HCT116 (cell line): ENCODE measurements around the gene DNAJC8. TPM values are rescaled to one million over a fixed set of nuclear protein-coding genes. Genes with fewer than 3 reads are reported as not detected.

ENCODE experiments used
- ATAC-seq: fragments of 200-7000 bp; cut with Tn5 transposase; 2 replicates; pipeline ENCODE4 v1.9.1; 2020; ENCODE audit warnings: mild to moderate bottlenecking, moderate library complexity
- BruUV-seq: library from RNA; stranded (reverse); fragments of 400-500 nt; replicated peaks from 2 replicates; lab custom pipeline; 2021; lab: Mats Ljungman, UMichigan
- CTCF ChIA-PET: fragments of 300-600 bp; sonication (Branson Sonifier 250); formaldehyde crosslinking; loops from one replicate; lab custom pipeline; 2021; ENCODE audit warnings: antibody characterized with exemption; lab: Charles Lee
- POLR2A ChIA-PET: fragments of 300-600, 350-600 bp; sonication (Branson Sonifier 250); formaldehyde crosslinking; loops from one replicate; lab custom pipeline; 2021; ENCODE audit warnings: antibody characterized with exemption; lab: Charles Lee
- RAD21 ChIA-PET, 2 experiments: fragments of 300-600 bp; sonication (Branson Sonifier 250); formaldehyde crosslinking; loops; one replicate each; lab custom pipeline; 2023; ENCODE audit warnings: low total read pairs in 2 of 2; ENCODE audit not compliant: uncharacterized antibody in 2 of 2, unreplicated experiment in 2 of 2, low non-redundant PET in 1 of 2; lab: Charles Lee
- DNase-seq: peaks from one replicate; pipeline ENCODE4 v3.0.0-alpha.2; 2010; ENCODE audit warnings: low read depth, low spot score
- H2AFZ ChIP-seq: fragments of 200-600 bp; shearing (Covaris generic), sonication (generic); 2 replicates; pipeline ENCODE4 v1.6.1; 2017; ENCODE audit warnings: low read depth, mixed run types, mixed read lengths, antibody characterized with exemption, low read length; ENCODE audit not compliant: poor library complexity, severe bottlenecking
- H3K27ac ChIP-seq: 2 replicates; pipeline ENCODE4 v1.5.1; 2012; ENCODE audit warnings: low read depth, low read length
- H3K27me3 ChIP-seq: fragments of 200-600 bp; sonication (generic); 2 replicates; pipeline ENCODE4 v1.6.1; 2016; ENCODE audit warnings: mixed run types, low read length, mixed read lengths; ENCODE audit not compliant: insufficient read depth
- H3K36me3 ChIP-seq, 2 experiments: fragments of 200-500 bp in 1 of 2; fragments of 200-600 bp in 1 of 2; sonication (Bioruptor generic) in 1 of 2; sonication (generic) in 1 of 2; 2 replicates each; pipeline versions ENCODE4 v1.5.1 to v1.6.1; 2014 to 2016; ENCODE audit warnings: low read length in 2 of 2, inconsistent platforms in 1 of 2, mixed read lengths in 1 of 2, mixed run types in 1 of 2; ENCODE audit not compliant: insufficient read depth in 2 of 2, control insufficient read depth in 1 of 2
- H3K4me1 ChIP-seq, 2 experiments: fragments of 200-600 bp in 1 of 2; sonication (generic) in 1 of 2; 2 replicates each; pipeline versions ENCODE4 v1.5.1 to v1.6.1; 2012 to 2017; ENCODE audit warnings: low read length in 2 of 2, inconsistent platforms in 1 of 2, mild to moderate bottlenecking in 1 of 2, mixed read lengths in 1 of 2, mixed run types in 1 of 2, moderate library complexity in 1 of 2; ENCODE audit not compliant: insufficient read depth in 2 of 2, control insufficient read depth in 1 of 2
- H3K4me2 ChIP-seq: fragments of 200-600 bp; sonication (generic); 2 replicates; pipeline ENCODE4 v1.6.1; 2017; ENCODE audit warnings: mixed run types, low read length, mixed read lengths
- H3K4me3 ChIP-seq, 2 experiments: fragments of 200-600 bp in 1 of 2; sonication (generic) in 1 of 2; replicated peaks in 1 of 2; 2 replicates each; pipeline ENCODE4 v1.5.1; 2011 to 2016; ENCODE audit warnings: low read length in 2 of 2, control low read depth in 1 of 2, low read depth in 1 of 2, mild to moderate bottlenecking in 1 of 2, mixed read lengths in 1 of 2, mixed run types in 1 of 2
- H3K79me2 ChIP-seq: fragments of 200-600 bp; sonication (generic); 2 replicates; pipeline ENCODE4 v1.6.1; 2017; ENCODE audit warnings: mild to moderate bottlenecking, mixed run types, low read length, moderate library complexity, mixed read lengths; ENCODE audit not compliant: insufficient read depth
- H3K9ac ChIP-seq: fragments of 200-600 bp; sonication (generic); 2 replicates; pipeline ENCODE4 v1.6.1; 2016; ENCODE audit warnings: low read length, mixed read lengths
- H3K9me2 ChIP-seq: fragments of 200-600 bp; sonication (generic), shearing (Covaris generic); 2 replicates; pipeline ENCODE4 v1.6.1; 2017; ENCODE audit warnings: mixed run types, mild to moderate bottlenecking, moderate library complexity; ENCODE audit not compliant: insufficient read depth
- H3K9me3 ChIP-seq, 2 experiments: fragments of 200-500 bp in 1 of 2; fragments of 200-600 bp in 1 of 2; sonication (Bioruptor generic) in 1 of 2; sonication (generic) in 1 of 2; 2 replicates each; pipeline ENCODE4 v1.6.1; 2014 to 2017; ENCODE audit warnings: low read length in 2 of 2, mixed read lengths in 2 of 2, inconsistent platforms in 1 of 2, low read depth in 1 of 2, mild to moderate bottlenecking in 1 of 2, mixed run types in 1 of 2, moderate library complexity in 1 of 2; ENCODE audit not compliant: control insufficient read depth in 1 of 2, insufficient read depth in 1 of 2
- H4K20me1 ChIP-seq: fragments of 200-600 bp; sonication (generic), shearing (Covaris generic); 2 replicates; pipeline ENCODE4 v1.6.1; 2017; ENCODE audit warnings: mixed run types, mild to moderate bottlenecking, moderate library complexity; ENCODE audit not compliant: insufficient read depth
- CBX3 ChIP-seq: IDR thresholded peaks from 2 replicates; pipeline ENCODE4 v1.6.1; 2012; ENCODE audit warnings: low read depth
- CEBPB ChIP-seq: IDR thresholded peaks from 2 replicates; pipeline ENCODE4 v1.6.1; 2012; ENCODE audit warnings: low read depth
- EGR1 ChIP-seq: IDR thresholded peaks from 2 replicates; pipeline ENCODE4 v1.6.1; 2012; ENCODE audit warnings: low read depth
- ELF1 ChIP-seq: IDR thresholded peaks from 2 replicates; pipeline ENCODE4 v1.6.1; 2012; ENCODE audit warnings: low read depth, borderline replicate concordance
- EZH2 ChIP-seq: fragments of 200-600 bp; sonication (generic); IDR thresholded peaks from 2 replicates; pipeline ENCODE4 v1.6.1; 2017; ENCODE audit warnings: antibody characterized with exemption, mixed run types
- EZH2phosphoT487 ChIP-seq: fragments of 200-600 bp; IDR thresholded peaks from 2 replicates; pipeline ENCODE4 v1.6.1; 2018; ENCODE audit warnings: antibody characterized with exemption, borderline replicate concordance
- FOSL1 ChIP-seq: IDR thresholded peaks from 2 replicates; pipeline ENCODE4 v1.6.1; 2012; ENCODE audit warnings: low read depth
- JUND ChIP-seq: IDR thresholded peaks from 2 replicates; pipeline ENCODE4 v1.6.1; 2012
- POLR2A ChIP-seq: IDR thresholded peaks from 2 replicates; pipeline ENCODE4 v1.7.0; 2011; ENCODE audit warnings: borderline replicate concordance; ENCODE audit not compliant: insufficient read depth, insufficient read length; ENCODE audit errors: extremely low read depth
- POLR2AphosphoS5 ChIP-seq: IDR thresholded peaks from 2 replicates; pipeline ENCODE4 v1.6.1; 2011; ENCODE audit warnings: mild to moderate bottlenecking, low read depth, low read length, moderate library complexity
- RAD21 ChIP-seq: IDR thresholded peaks from 2 replicates; pipeline ENCODE4 v1.6.1; 2012; ENCODE audit warnings: low read depth, mild to moderate bottlenecking
- SIN3A ChIP-seq: IDR thresholded peaks from 2 replicates; pipeline ENCODE4 v1.6.1; 2012; ENCODE audit warnings: low read depth
- SP1 ChIP-seq: IDR thresholded peaks from 2 replicates; pipeline ENCODE4 v1.6.1; 2012; ENCODE audit warnings: low read depth
- SRF ChIP-seq: IDR thresholded peaks from 2 replicates; pipeline ENCODE4 v1.6.1; 2012; ENCODE audit warnings: low read depth
- TCF7L2 ChIP-seq: IDR thresholded peaks from 2 replicates; pipeline ENCODE4 v1.7.0; 2011; ENCODE audit warnings: borderline replicate concordance, inconsistent platforms; ENCODE audit not compliant: insufficient read depth, insufficient read length; ENCODE audit errors: extremely low read depth
- YY1 ChIP-seq: IDR thresholded peaks from 2 replicates; pipeline ENCODE4 v1.6.1; 2011; ENCODE audit warnings: low read length, low read depth, moderate library complexity, mild to moderate bottlenecking; ENCODE audit not compliant: insufficient replicate concordance; ENCODE audit errors: extremely low read depth
- ZFX ChIP-seq: fragments of 450-650 bp; IDR thresholded peaks from 2 replicates; pipeline ENCODE4 v1.6.1; 2017
- ZNF274 ChIP-seq: fragments of 200-500 bp; sonication (Bioruptor generic); IDR thresholded peaks from 2 replicates; pipeline ENCODE4 v1.6.1; 2014; ENCODE audit warnings: mild to moderate bottlenecking, low read depth, low read length, inconsistent platforms
- intact Hi-C: fragments of 100-400 bp; cut with micrococcal nuclease; formaldehyde crosslinking; loops from 2 replicates; pipeline ENCODE4 v1.10.0; 2022
- total RNA-seq: library from RNA; stranded (reverse); gene quantifications from one replicate; pipeline ENCODE4 v1.2.1, GENCODE V29; 2021; ENCODE audit not compliant: unreplicated experiment
- TF ChIP-seq, protein P1 (sequence below): IDR thresholded peaks from 2 replicates; pipeline ENCODE4 v1.6.1; 2012
- TF ChIP-seq, protein P2 (sequence below), 3 experiments: fragments of 200-600 bp in 1 of 3; sonication (generic) in 1 of 3; IDR thresholded peaks in 2 of 3; conservative IDR thresholded peaks in 1 of 3; 2 replicates each; pipeline ENCODE4 v1.5.1; 2012 to 2017; ENCODE audit warnings: low read depth in 2 of 3, low read length in 2 of 3, antibody characterized with exemption in 1 of 3, borderline replicate concordance in 1 of 3, control low read depth in 1 of 3, mild to moderate bottlenecking in 1 of 3, mixed read lengths in 1 of 3, mixed run types in 1 of 3, moderate library complexity in 1 of 3; ENCODE audit not compliant: insufficient read depth in 1 of 3
- TF ChIP-seq, protein P3 (sequence below): IDR thresholded peaks from 2 replicates; pipeline ENCODE4 v1.6.1; 2012; ENCODE audit warnings: low read depth
- TF ChIP-seq, protein P4 (sequence below): IDR thresholded peaks from 2 replicates; pipeline ENCODE4 v1.6.1; 2012

Gene DNAJC8
- total RNA-seq, 1 experiment from 2014 or later = 102 TPM

DNA sequence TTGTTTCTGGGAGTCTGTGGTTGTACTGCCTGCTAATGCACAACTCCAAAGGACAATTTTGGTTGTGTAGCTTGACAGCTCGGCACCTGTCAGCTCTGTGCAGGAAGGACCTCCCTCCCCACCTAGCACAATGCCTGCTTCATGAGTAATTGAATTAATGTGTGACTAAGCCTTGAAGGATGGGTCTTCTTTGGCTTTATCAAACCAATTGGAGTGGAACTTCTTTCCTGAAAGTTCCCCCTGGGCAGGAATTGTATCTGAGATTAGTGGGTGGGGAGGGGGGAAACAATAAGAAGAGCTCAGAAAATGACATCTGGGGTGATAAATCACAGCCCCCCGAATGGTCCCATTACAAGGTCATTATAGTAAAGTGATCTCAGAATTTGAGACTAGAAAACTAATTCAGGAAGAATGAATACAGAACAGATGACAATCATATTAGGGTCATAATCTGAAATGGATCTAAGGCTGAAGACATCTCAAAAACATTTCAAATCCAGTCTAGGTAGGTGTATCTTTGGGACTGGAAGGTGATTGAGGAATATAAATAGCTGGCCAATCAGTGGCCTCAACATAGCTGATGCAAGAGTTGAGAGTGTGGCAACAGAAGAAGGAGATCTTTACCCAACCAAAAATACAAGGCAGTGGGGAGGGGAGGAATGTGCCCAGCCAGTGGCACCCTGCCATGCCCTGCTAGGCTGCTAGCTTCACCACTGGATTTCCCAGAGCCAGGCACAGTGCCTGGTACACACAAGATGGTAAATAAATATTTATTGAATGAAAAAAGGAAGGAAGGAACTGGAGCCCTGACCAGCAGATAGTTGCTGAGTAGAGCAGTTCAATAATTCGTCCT, 16.4 kb upstream of the DNAJC8 start:
- peak; percentile 85 for DNase-seq
- H2AFZ ChIP-seq = peak overlapping the region; percentile 27
- TF ChIP-seq EGR1 (no peak), SP1 (peak; percentile 65), POLR2AphosphoS5 (peak; percentile 73), RAD21 (no peak), EZH2phosphoT487 (no peak), TCF7L2 (no peak), SRF (no peak), ZFX (no peak), POLR2A (peak; percentile 20), EZH2 (no peak), SIN3A (peak; percentile 87), ELF1 (no peak), YY1 (no peak), FOSL1 (peak; percentile 71), CBX3 (peak; percentile 36), CEBPB (peak; percentile 97), JUND (peak; percentile 68), ZNF274 (no peak)
- TF ChIP-seq, protein P1, sequence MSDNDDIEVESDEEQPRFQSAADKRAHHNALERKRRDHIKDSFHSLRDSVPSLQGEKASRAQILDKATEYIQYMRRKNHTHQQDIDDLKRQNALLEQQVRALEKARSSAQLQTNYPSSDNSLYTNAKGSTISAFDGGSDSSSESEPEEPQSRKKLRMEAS = peak; percentile 61
- TF ChIP-seq, protein P2, sequence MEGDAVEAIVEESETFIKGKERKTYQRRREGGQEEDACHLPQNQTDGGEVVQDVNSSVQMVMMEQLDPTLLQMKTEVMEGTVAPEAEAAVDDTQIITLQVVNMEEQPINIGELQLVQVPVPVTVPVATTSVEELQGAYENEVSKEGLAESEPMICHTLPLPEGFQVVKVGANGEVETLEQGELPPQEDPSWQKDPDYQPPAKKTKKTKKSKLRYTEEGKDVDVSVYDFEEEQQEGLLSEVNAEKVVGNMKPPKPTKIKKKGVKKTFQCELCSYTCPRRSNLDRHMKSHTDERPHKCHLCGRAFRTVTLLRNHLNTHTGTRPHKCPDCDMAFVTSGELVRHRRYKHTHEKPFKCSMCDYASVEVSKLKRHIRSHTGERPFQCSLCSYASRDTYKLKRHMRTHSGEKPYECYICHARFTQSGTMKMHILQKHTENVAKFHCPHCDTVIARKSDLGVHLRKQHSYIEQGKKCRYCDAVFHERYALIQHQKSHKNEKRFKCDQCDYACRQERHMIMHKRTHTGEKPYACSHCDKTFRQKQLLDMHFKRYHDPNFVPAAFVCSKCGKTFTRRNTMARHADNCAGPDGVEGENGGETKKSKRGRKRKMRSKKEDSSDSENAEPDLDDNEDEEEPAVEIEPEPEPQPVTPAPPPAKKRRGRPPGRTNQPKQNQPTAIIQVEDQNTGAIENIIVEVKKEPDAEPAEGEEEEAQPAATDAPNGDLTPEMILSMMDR (IDR thresholded peaks at IDR 0.05 in 2 of 3, conservative IDR thresholded peaks at IDR 0.05 in 1 of 3; ENCODE audit: borderline replicate concordance in 1 of 3, insufficient read depth in 1 of 3, low read depth in 2 of 3, low read length in 2 of 3) = no peak
- TF ChIP-seq, protein P3, sequence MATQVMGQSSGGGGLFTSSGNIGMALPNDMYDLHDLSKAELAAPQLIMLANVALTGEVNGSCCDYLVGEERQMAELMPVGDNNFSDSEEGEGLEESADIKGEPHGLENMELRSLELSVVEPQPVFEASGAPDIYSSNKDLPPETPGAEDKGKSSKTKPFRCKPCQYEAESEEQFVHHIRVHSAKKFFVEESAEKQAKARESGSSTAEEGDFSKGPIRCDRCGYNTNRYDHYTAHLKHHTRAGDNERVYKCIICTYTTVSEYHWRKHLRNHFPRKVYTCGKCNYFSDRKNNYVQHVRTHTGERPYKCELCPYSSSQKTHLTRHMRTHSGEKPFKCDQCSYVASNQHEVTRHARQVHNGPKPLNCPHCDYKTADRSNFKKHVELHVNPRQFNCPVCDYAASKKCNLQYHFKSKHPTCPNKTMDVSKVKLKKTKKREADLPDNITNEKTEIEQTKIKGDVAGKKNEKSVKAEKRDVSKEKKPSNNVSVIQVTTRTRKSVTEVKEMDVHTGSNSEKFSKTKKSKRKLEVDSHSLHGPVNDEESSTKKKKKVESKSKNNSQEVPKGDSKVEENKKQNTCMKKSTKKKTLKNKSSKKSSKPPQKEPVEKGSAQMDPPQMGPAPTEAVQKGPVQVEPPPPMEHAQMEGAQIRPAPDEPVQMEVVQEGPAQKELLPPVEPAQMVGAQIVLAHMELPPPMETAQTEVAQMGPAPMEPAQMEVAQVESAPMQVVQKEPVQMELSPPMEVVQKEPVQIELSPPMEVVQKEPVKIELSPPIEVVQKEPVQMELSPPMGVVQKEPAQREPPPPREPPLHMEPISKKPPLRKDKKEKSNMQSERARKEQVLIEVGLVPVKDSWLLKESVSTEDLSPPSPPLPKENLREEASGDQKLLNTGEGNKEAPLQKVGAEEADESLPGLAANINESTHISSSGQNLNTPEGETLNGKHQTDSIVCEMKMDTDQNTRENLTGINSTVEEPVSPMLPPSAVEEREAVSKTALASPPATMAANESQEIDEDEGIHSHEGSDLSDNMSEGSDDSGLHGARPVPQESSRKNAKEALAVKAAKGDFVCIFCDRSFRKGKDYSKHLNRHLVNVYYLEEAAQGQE = no peak
- TF ChIP-seq, protein P4, sequence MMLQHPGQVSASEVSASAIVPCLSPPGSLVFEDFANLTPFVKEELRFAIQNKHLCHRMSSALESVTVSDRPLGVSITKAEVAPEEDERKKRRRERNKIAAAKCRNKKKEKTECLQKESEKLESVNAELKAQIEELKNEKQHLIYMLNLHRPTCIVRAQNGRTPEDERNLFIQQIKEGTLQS = no peak

More for the DNA sequence above, 16.4 kb upstream of the DNAJC8 start:
- ChIA-PET RAD21 (interaction anchor here (0.5 to 1.9 kb wide), 10 partner anchors 13 to 391 kb away, joined by 3 to 24 read pairs (median 4); partner anchors contain the start of genes PHACTR4 (in 2 of the 2), ATP5IF1 (in 1 of the 2) and MED18 (in 1 of the 2)), POLR2A (interaction anchor here (0.5 to 5.4 kb wide), 26 partner anchors 10 to 693 kb away, joined by 3 to 61 read pairs (median 4); partner anchors contain the start of genes ATP5IF1, MED18, PHACTR4 and RCC1), CTCF (interaction anchor here (0.6 to 2.7 kb wide), 30 partner anchors 8 to 628 kb away, joined by 3 to 73 read pairs (median 4); partner anchors contain the start of genes ATP5IF1, MED18, PHACTR4 and SESN2)
- H4K20me1 ChIP-seq = no peaks in the 10 kb centered on the region
- no peaks in the 10 kb centered on the region for H3K9me2 ChIP-seq
- peak; percentile 64 for ATAC-seq
- no peaks in the 10 kb centered on the region for H3K9me3 ChIP-seq
- H3K4me1 ChIP-seq = peaks cover 33 to 35% of the 10 kb centered on the region in 2 experiments
- BruUV-seq = TSS peak; percentile 24
- peak overlapping the region; percentile 84 for H3K4me2 ChIP-seq
- peak overlapping the region; percentile 74 for H3K27ac ChIP-seq
- peak overlapping the region; percentile 43 for H3K9ac ChIP-seq
- peak overlapping the region; percentile 28 to 45 for H3K4me3 ChIP-seq
- H3K27me3 ChIP-seq = no peaks in the 10 kb centered on the region
- no peaks in the 10 kb centered on the region for H3K79me2 ChIP-seq
- intact Hi-C loops = loop anchor here (2.0 to 5.0 kb wide), 3 partner anchors 103 to 354 kb away; partner anchors contain the start of gene RCC1
- H3K36me3 ChIP-seq = no peaks in the 10 kb centered on the region
